ENCODE measurements around the gene AGO3. TPM values are rescaled to one million over a fixed set of nuclear protein-coding genes. Genes with fewer than 3 reads are reported as not detected.

Gene AGO3
- total RNA-seq, 2 donors from 2014 or later: 16.7 to 21.4 TPM

DNA sequence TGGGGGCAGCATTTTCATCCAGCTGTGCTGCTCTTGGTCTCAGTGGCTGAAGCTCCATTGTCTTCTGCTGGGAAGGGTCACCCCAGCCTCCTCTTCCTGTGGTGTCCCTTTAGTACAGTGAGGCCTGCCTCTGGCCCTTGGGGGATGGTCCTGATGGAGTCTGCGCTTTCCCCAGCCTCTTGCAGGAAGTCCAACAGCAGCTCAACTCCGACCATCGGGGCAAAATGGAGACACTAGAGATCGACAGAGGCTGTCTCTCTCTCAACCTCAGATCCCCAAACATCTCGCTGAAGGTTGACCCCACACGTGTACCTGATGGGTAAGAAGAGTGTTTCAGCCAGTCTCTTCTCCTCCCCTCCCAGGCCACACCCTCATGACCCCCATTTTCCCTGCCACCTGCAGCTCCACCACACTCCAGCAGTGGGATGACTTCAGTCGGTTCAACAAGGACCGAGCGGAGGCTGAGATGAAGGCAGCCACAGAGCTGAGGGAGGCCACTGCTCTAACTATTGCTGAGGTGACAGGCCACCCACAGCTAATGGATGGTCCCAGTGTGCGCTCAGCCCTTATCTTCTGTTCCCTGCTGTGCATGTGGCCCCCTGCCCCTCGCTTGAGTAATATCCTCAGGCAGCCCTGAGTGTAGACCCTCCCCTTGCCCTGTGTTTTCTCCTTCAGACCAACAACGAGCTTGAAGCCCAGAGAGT lies 155.8 kb downstream of the AGO3 start:
- Histone ChIP-seq H3K9me3 (no peaks in the 10 kb centered on the region), H3K4me3 (no peak overlapping the region), H3K9ac (ENCODE audit: low read depth in 2 of 2, low read length in 2 of 2) (no peak overlapping the region), H3K27ac (no peak overlapping the region), H3K36me3 (no peaks in the 10 kb centered on the region), H3K27me3 (no peaks in the 10 kb centered on the region), H3K4me1 (no peaks in the 10 kb centered on the region)
- TF ChIP-seq, protein P1, sequence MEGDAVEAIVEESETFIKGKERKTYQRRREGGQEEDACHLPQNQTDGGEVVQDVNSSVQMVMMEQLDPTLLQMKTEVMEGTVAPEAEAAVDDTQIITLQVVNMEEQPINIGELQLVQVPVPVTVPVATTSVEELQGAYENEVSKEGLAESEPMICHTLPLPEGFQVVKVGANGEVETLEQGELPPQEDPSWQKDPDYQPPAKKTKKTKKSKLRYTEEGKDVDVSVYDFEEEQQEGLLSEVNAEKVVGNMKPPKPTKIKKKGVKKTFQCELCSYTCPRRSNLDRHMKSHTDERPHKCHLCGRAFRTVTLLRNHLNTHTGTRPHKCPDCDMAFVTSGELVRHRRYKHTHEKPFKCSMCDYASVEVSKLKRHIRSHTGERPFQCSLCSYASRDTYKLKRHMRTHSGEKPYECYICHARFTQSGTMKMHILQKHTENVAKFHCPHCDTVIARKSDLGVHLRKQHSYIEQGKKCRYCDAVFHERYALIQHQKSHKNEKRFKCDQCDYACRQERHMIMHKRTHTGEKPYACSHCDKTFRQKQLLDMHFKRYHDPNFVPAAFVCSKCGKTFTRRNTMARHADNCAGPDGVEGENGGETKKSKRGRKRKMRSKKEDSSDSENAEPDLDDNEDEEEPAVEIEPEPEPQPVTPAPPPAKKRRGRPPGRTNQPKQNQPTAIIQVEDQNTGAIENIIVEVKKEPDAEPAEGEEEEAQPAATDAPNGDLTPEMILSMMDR (IDR thresholded peaks at IDR 0.05): no peak
- DNase-seq: no peak
- intact Hi-C loops (cut with DNase I): loop anchor here (10.0 kb wide), 1 partner anchor 152 kb away; the partner anchor contains the start of gene AGO3

DNA sequence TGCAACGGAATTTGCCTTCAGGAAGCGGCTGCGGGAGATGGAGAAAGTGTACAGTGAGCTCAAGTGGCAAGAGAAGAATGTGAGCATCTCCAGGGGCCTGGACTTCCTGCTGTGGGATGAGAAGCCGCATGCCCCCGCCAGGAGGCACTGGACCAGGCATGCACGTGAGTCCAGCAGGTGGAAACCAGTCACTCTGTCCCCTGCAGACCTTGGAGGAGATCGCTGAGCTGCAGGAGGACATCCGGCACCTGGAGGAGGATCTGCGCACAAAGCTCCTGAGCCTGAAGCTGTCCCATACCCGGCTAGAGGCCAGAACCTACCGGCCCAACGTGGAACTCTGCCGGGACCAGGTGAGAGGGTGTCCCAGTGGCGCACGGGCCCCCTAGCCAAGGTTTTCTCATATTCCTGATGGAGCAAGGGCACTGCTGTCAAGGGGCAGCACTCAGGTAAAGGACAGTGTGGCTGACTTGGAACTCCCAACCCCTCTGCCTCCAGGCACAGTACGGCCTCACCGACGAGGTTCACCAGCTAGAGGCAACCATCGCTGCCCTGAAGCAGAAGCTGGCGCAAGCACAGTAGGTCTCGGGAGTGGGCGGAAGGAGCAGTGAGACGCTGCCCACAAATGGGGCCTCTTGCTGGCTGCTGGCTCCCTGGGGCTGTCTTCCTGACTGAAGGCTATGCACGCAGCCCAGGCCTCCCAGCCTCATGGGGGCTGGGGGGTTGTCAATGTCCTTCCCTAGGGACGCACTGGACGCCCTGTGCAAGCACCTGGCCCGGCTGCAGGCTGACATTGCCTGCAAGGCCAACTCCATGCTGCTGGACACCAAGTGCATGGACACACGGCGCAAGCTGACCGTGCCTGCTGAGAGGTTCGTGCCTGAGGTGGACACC lies 156.6 kb downstream of the AGO3 start:
- intact Hi-C loops (cut with DNase I): loop anchor here (10.0 kb wide), 1 partner anchor 153 kb away; the partner anchor contains the start of gene AGO3
- no peaks in the 10 kb centered on the region for H3K27me3 ChIP-seq
- TF ChIP-seq, protein P1 (IDR thresholded peaks at IDR 0.05): no peak
- no peaks in the 10 kb centered on the region for H3K4me1 ChIP-seq
- H3K27ac ChIP-seq: no peak overlapping the region
- peaks cover 2% of the 10 kb centered on the region for H3K36me3 ChIP-seq
- DNase-seq: no peak
- H3K4me3 ChIP-seq: no peak overlapping the region
- H3K9ac ChIP-seq (ENCODE audit: low read depth in 2 of 2, low read length in 2 of 2): no peak overlapping the region
- H3K9me3 ChIP-seq: no peaks in the 10 kb centered on the region

DNA sequence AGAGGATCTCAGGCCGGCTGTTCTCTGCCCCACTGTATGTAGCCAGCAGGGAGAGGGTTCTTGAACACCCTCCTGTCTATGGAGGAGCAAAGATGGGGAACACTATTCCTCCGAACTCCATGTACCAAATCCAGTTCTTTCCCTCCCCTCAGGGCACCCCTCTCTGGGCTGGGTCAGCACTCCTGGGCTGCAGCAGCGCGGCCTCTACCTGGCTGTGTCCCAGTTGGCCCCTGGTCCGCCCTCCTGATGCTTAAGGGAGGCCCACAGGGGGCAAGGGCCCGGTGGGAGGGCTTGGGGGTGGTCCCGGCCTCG lies 157.3 kb downstream of the AGO3 start:
- intact Hi-C loops (cut with DNase I): loop anchor here (10.0 kb wide), 1 partner anchor 153 kb away; the partner anchor contains the start of gene AGO3
- Histone ChIP-seq H3K36me3 (peaks cover 10% of the 10 kb centered on the region), H3K27ac (no peak overlapping the region), H3K4me1 (no peaks in the 10 kb centered on the region), H3K9me3 (no peaks in the 10 kb centered on the region), H3K9ac (ENCODE audit: low read depth in 2 of 2, low read length in 2 of 2) (peak overlapping the region; percentile 78 to 92), H3K27me3 (no peaks in the 10 kb centered on the region), H3K4me3 (peak overlapping the region; percentile 96)
- no peak for DNase-seq
- TF ChIP-seq, protein P1 (IDR thresholded peaks at IDR 0.05): no peak

DNA sequence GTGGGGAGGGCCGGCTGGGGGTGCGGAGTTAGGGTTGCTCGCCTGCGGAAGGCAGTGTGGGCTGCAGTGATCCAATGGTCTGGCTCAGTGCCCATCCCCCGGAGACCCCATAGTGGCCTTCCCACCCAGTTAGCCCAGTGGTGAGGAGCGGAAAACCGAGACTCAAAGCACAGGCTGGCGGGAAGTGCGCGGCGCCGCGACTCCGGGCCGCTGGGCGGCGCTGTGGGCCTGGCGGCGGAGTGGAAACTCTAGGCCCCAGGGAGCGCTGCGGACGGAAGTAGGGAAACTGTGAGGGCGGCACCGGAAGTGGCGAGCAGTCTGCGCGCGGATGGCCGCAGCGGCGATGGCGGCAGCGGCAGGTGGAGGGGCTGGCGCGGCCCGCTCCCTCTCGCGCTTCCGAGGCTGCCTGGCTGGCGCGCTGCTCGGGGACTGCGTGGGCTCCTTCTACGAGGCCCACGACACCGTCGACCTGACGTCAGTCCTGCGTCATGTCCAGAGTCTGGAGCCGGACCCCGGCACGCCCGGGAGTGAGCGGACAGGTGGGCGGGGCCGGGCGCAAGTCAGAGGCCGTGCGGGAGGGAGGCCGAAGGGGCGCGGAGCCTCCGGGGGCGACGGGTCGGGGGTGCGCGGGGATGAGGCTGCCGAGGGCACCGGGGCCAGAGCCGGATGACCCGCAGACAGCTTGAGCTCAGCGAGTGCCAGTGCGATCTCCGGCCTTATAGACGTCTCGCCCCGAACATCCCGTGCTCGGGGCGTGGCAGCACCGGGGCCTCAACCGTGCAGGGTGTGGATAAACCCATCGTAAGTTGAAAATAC lies 157.9 kb downstream of the AGO3 start, which contains the start of gene ADPRS:
Gene ADPRS (plus strand): TSS at position 316 of the 816 bp plus-strand sequence. CDS start 13 bp downstream, at position 329.
- peak within 1 kb of the TSS; percentile 96 for H3K4me3 ChIP-seq
- no peaks in the 10 kb centered on the region for H3K9me3 ChIP-seq
- H3K9ac ChIP-seq (ENCODE audit: low read depth in 2 of 2, low read length in 2 of 2): peak within 1 kb of the TSS; percentile 78 to 92
- H3K27me3 ChIP-seq: no peaks in the 10 kb centered on the region
- intact Hi-C loops (cut with DNase I): loop anchor here (10.0 kb wide), 1 partner anchor 154 kb away; the partner anchor contains the start of gene AGO3
- no peaks in the 10 kb centered on the region for H3K4me1 ChIP-seq
- peaks cover 14% of the 10 kb centered on the region for H3K36me3 ChIP-seq
- peak; percentile 87 for DNase-seq
- TF ChIP-seq, protein P1 (IDR thresholded peaks at IDR 0.05): peak; percentile 97
- H3K27ac ChIP-seq: peak within 1 kb of the TSS; percentile 83

Data from colonic mucosa (tissue), 4 donors.